HCT116 (cell line): ENCODE data around the gene TWF1. TPM values are rescaled to one million over a fixed set of nuclear protein-coding genes. Genes with fewer than 3 reads are reported as not detected.

ENCODE experiments used
- ATAC-seq: fragments of 200-7000 bp; cut with Tn5 transposase; 2 replicates; pipeline ENCODE4 v1.9.1; 2020; ENCODE audit warnings: mild to moderate bottlenecking, moderate library complexity
- BruUV-seq: library from RNA; stranded (reverse); fragments of 400-500 nt; replicated peaks from 2 replicates; lab custom pipeline; 2021; lab: Mats Ljungman, UMichigan
- CTCF ChIA-PET: fragments of 300-600 bp; sonication (Branson Sonifier 250); formaldehyde crosslinking; loops from one replicate; lab custom pipeline; 2021; ENCODE audit warnings: antibody characterized with exemption; lab: Charles Lee
- POLR2A ChIA-PET: fragments of 300-600, 350-600 bp; sonication (Branson Sonifier 250); formaldehyde crosslinking; loops from one replicate; lab custom pipeline; 2021; ENCODE audit warnings: antibody characterized with exemption; lab: Charles Lee
- RAD21 ChIA-PET, 2 experiments: fragments of 300-600 bp; sonication (Branson Sonifier 250); formaldehyde crosslinking; loops; one replicate each; lab custom pipeline; 2023; ENCODE audit warnings: low total read pairs in 2 of 2; ENCODE audit not compliant: uncharacterized antibody in 2 of 2, unreplicated experiment in 2 of 2, low non-redundant PET in 1 of 2; lab: Charles Lee
- DNase-seq: peaks from one replicate; pipeline ENCODE4 v3.0.0-alpha.2; 2010; ENCODE audit warnings: low read depth, low spot score
- H2AFZ ChIP-seq: fragments of 200-600 bp; shearing (Covaris generic), sonication (generic); 2 replicates; pipeline ENCODE4 v1.6.1; 2017; ENCODE audit warnings: low read depth, mixed run types, mixed read lengths, antibody characterized with exemption, low read length; ENCODE audit not compliant: poor library complexity, severe bottlenecking
- H3K27ac ChIP-seq: 2 replicates; pipeline ENCODE4 v1.5.1; 2012; ENCODE audit warnings: low read depth, low read length
- H3K27me3 ChIP-seq: fragments of 200-600 bp; sonication (generic); 2 replicates; pipeline ENCODE4 v1.6.1; 2016; ENCODE audit warnings: mixed run types, low read length, mixed read lengths; ENCODE audit not compliant: insufficient read depth
- H3K36me3 ChIP-seq, 2 experiments: fragments of 200-500 bp in 1 of 2; fragments of 200-600 bp in 1 of 2; sonication (Bioruptor generic) in 1 of 2; sonication (generic) in 1 of 2; 2 replicates each; pipeline versions ENCODE4 v1.5.1 to v1.6.1; 2014 to 2016; ENCODE audit warnings: low read length in 2 of 2, inconsistent platforms in 1 of 2, mixed read lengths in 1 of 2, mixed run types in 1 of 2; ENCODE audit not compliant: insufficient read depth in 2 of 2, control insufficient read depth in 1 of 2
- H3K4me1 ChIP-seq, 2 experiments: fragments of 200-600 bp in 1 of 2; sonication (generic) in 1 of 2; 2 replicates each; pipeline versions ENCODE4 v1.5.1 to v1.6.1; 2012 to 2017; ENCODE audit warnings: low read length in 2 of 2, inconsistent platforms in 1 of 2, mild to moderate bottlenecking in 1 of 2, mixed read lengths in 1 of 2, mixed run types in 1 of 2, moderate library complexity in 1 of 2; ENCODE audit not compliant: insufficient read depth in 2 of 2, control insufficient read depth in 1 of 2
- H3K4me2 ChIP-seq: fragments of 200-600 bp; sonication (generic); 2 replicates; pipeline ENCODE4 v1.6.1; 2017; ENCODE audit warnings: mixed run types, low read length, mixed read lengths
- H3K4me3 ChIP-seq, 2 experiments: fragments of 200-600 bp in 1 of 2; sonication (generic) in 1 of 2; replicated peaks in 1 of 2; 2 replicates each; pipeline ENCODE4 v1.5.1; 2011 to 2016; ENCODE audit warnings: low read length in 2 of 2, control low read depth in 1 of 2, low read depth in 1 of 2, mild to moderate bottlenecking in 1 of 2, mixed read lengths in 1 of 2, mixed run types in 1 of 2
- H3K79me2 ChIP-seq: fragments of 200-600 bp; sonication (generic); 2 replicates; pipeline ENCODE4 v1.6.1; 2017; ENCODE audit warnings: mild to moderate bottlenecking, mixed run types, low read length, moderate library complexity, mixed read lengths; ENCODE audit not compliant: insufficient read depth
- H3K9ac ChIP-seq: fragments of 200-600 bp; sonication (generic); 2 replicates; pipeline ENCODE4 v1.6.1; 2016; ENCODE audit warnings: low read length, mixed read lengths
- H3K9me2 ChIP-seq: fragments of 200-600 bp; sonication (generic), shearing (Covaris generic); 2 replicates; pipeline ENCODE4 v1.6.1; 2017; ENCODE audit warnings: mixed run types, mild to moderate bottlenecking, moderate library complexity; ENCODE audit not compliant: insufficient read depth
- H3K9me3 ChIP-seq, 2 experiments: fragments of 200-500 bp in 1 of 2; fragments of 200-600 bp in 1 of 2; sonication (Bioruptor generic) in 1 of 2; sonication (generic) in 1 of 2; 2 replicates each; pipeline ENCODE4 v1.6.1; 2014 to 2017; ENCODE audit warnings: low read length in 2 of 2, mixed read lengths in 2 of 2, inconsistent platforms in 1 of 2, low read depth in 1 of 2, mild to moderate bottlenecking in 1 of 2, mixed run types in 1 of 2, moderate library complexity in 1 of 2; ENCODE audit not compliant: control insufficient read depth in 1 of 2, insufficient read depth in 1 of 2
- H4K20me1 ChIP-seq: fragments of 200-600 bp; sonication (generic), shearing (Covaris generic); 2 replicates; pipeline ENCODE4 v1.6.1; 2017; ENCODE audit warnings: mixed run types, mild to moderate bottlenecking, moderate library complexity; ENCODE audit not compliant: insufficient read depth
- EGR1 ChIP-seq: IDR thresholded peaks from 2 replicates; pipeline ENCODE4 v1.6.1; 2012; ENCODE audit warnings: low read depth
- ELF1 ChIP-seq: IDR thresholded peaks from 2 replicates; pipeline ENCODE4 v1.6.1; 2012; ENCODE audit warnings: low read depth, borderline replicate concordance
- EZH2 ChIP-seq: fragments of 200-600 bp; sonication (generic); IDR thresholded peaks from 2 replicates; pipeline ENCODE4 v1.6.1; 2017; ENCODE audit warnings: antibody characterized with exemption, mixed run types
- JUND ChIP-seq: IDR thresholded peaks from 2 replicates; pipeline ENCODE4 v1.6.1; 2012
- POLR2A ChIP-seq: IDR thresholded peaks from 2 replicates; pipeline ENCODE4 v1.7.0; 2011; ENCODE audit warnings: borderline replicate concordance; ENCODE audit not compliant: insufficient read depth, insufficient read length; ENCODE audit errors: extremely low read depth
- POLR2AphosphoS5 ChIP-seq: IDR thresholded peaks from 2 replicates; pipeline ENCODE4 v1.6.1; 2011; ENCODE audit warnings: mild to moderate bottlenecking, low read depth, low read length, moderate library complexity
- RAD21 ChIP-seq: IDR thresholded peaks from 2 replicates; pipeline ENCODE4 v1.6.1; 2012; ENCODE audit warnings: low read depth, mild to moderate bottlenecking
- SP1 ChIP-seq: IDR thresholded peaks from 2 replicates; pipeline ENCODE4 v1.6.1; 2012; ENCODE audit warnings: low read depth
- TCF7L2 ChIP-seq: IDR thresholded peaks from 2 replicates; pipeline ENCODE4 v1.7.0; 2011; ENCODE audit warnings: borderline replicate concordance, inconsistent platforms; ENCODE audit not compliant: insufficient read depth, insufficient read length; ENCODE audit errors: extremely low read depth
- ZNF274 ChIP-seq: fragments of 200-500 bp; sonication (Bioruptor generic); IDR thresholded peaks from 2 replicates; pipeline ENCODE4 v1.6.1; 2014; ENCODE audit warnings: mild to moderate bottlenecking, low read depth, low read length, inconsistent platforms
- intact Hi-C: fragments of 100-400 bp; cut with micrococcal nuclease; formaldehyde crosslinking; loops from 2 replicates; pipeline ENCODE4 v1.10.0; 2022
- total RNA-seq: library from RNA; stranded (reverse); gene quantifications from one replicate; pipeline ENCODE4 v1.2.1, GENCODE V29; 2021; ENCODE audit not compliant: unreplicated experiment
- TF ChIP-seq, protein P1 (sequence below): IDR thresholded peaks from 2 replicates; pipeline ENCODE4 v1.6.1; 2011; ENCODE audit warnings: mild to moderate bottlenecking, low read length, moderate library complexity; ENCODE audit not compliant: insufficient replicate concordance; ENCODE audit errors: extremely low read depth
- TF ChIP-seq, protein P2 (sequence below): IDR thresholded peaks from 2 replicates; pipeline ENCODE4 v1.6.1; 2012; ENCODE audit warnings: low read depth
- TF ChIP-seq, protein P3 (sequence below), 3 experiments: fragments of 200-600 bp in 1 of 3; sonication (generic) in 1 of 3; IDR thresholded peaks in 2 of 3; conservative IDR thresholded peaks in 1 of 3; 2 replicates each; pipeline ENCODE4 v1.5.1; 2012 to 2017; ENCODE audit warnings: low read depth in 2 of 3, low read length in 2 of 3, antibody characterized with exemption in 1 of 3, borderline replicate concordance in 1 of 3, control low read depth in 1 of 3, mild to moderate bottlenecking in 1 of 3, mixed read lengths in 1 of 3, mixed run types in 1 of 3, moderate library complexity in 1 of 3; ENCODE audit not compliant: insufficient read depth in 1 of 3

The TWF1 gene
- total RNA-seq, 1 experiment from 2014 or later, result 125 TPM

DNA sequence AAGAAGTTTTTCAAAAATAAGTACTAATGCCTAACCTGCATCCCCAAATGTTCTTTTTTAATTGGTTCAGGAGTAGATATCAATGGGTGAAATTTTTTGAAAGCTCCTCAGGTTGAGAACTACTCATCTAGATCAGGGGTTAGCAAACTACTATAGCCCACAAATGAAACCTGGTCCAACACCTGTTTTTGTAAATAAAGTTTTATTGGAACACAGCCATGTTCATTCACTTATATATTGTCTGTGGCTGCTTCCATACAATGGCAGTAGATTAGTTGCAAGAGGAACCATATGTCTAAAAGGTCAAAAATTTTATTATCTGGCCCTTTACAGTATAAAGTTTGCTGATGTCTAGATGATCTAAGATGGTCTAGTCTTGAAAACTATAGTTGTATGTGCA, 61.3 kb downstream of the TWF1 start:
- no peaks in the 10 kb centered on the region for H3K4me1 ChIP-seq
- peaks cover 8 to 14% of the 10 kb centered on the region in 2 experiments; a peak in 3 of 4 replicates for H3K36me3 ChIP-seq
- no peaks in the 10 kb centered on the region for H3K9me3 ChIP-seq
- ChIA-PET CTCF (no interaction called here), RAD21 (no interaction called here), POLR2A (no interaction called here)
- H3K79me2 ChIP-seq, result no peaks in the 10 kb centered on the region
- H4K20me1 ChIP-seq, result no peaks in the 10 kb centered on the region
- BruUV-seq, result no TSS peak
- H3K27ac ChIP-seq, result no peak overlapping the region
- no peaks in the 10 kb centered on the region for H3K27me3 ChIP-seq
- intact Hi-C loops, result no loop called here
- H3K9ac ChIP-seq, result no peak overlapping the region
- TF ChIP-seq, protein P1, sequence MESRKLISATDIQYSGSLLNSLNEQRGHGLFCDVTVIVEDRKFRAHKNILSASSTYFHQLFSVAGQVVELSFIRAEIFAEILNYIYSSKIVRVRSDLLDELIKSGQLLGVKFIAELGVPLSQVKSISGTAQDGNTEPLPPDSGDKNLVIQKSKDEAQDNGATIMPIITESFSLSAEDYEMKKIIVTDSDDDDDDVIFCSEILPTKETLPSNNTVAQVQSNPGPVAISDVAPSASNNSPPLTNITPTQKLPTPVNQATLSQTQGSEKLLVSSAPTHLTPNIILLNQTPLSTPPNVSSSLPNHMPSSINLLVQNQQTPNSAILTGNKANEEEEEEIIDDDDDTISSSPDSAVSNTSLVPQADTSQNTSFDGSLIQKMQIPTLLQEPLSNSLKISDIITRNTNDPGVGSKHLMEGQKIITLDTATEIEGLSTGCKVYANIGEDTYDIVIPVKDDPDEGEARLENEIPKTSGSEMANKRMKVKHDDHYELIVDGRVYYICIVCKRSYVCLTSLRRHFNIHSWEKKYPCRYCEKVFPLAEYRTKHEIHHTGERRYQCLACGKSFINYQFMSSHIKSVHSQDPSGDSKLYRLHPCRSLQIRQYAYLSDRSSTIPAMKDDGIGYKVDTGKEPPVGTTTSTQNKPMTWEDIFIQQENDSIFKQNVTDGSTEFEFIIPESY, result no peak
- TF ChIP-seq POLR2A (no peak), ZNF274 (no peak), POLR2AphosphoS5 (no peak), ELF1 (no peak), EZH2 (no peak), JUND (no peak), SP1 (no peak), RAD21 (no peak), EGR1 (no peak), TCF7L2 (no peak)
- TF ChIP-seq, protein P2, sequence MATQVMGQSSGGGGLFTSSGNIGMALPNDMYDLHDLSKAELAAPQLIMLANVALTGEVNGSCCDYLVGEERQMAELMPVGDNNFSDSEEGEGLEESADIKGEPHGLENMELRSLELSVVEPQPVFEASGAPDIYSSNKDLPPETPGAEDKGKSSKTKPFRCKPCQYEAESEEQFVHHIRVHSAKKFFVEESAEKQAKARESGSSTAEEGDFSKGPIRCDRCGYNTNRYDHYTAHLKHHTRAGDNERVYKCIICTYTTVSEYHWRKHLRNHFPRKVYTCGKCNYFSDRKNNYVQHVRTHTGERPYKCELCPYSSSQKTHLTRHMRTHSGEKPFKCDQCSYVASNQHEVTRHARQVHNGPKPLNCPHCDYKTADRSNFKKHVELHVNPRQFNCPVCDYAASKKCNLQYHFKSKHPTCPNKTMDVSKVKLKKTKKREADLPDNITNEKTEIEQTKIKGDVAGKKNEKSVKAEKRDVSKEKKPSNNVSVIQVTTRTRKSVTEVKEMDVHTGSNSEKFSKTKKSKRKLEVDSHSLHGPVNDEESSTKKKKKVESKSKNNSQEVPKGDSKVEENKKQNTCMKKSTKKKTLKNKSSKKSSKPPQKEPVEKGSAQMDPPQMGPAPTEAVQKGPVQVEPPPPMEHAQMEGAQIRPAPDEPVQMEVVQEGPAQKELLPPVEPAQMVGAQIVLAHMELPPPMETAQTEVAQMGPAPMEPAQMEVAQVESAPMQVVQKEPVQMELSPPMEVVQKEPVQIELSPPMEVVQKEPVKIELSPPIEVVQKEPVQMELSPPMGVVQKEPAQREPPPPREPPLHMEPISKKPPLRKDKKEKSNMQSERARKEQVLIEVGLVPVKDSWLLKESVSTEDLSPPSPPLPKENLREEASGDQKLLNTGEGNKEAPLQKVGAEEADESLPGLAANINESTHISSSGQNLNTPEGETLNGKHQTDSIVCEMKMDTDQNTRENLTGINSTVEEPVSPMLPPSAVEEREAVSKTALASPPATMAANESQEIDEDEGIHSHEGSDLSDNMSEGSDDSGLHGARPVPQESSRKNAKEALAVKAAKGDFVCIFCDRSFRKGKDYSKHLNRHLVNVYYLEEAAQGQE, result no peak
- TF ChIP-seq, protein P3, sequence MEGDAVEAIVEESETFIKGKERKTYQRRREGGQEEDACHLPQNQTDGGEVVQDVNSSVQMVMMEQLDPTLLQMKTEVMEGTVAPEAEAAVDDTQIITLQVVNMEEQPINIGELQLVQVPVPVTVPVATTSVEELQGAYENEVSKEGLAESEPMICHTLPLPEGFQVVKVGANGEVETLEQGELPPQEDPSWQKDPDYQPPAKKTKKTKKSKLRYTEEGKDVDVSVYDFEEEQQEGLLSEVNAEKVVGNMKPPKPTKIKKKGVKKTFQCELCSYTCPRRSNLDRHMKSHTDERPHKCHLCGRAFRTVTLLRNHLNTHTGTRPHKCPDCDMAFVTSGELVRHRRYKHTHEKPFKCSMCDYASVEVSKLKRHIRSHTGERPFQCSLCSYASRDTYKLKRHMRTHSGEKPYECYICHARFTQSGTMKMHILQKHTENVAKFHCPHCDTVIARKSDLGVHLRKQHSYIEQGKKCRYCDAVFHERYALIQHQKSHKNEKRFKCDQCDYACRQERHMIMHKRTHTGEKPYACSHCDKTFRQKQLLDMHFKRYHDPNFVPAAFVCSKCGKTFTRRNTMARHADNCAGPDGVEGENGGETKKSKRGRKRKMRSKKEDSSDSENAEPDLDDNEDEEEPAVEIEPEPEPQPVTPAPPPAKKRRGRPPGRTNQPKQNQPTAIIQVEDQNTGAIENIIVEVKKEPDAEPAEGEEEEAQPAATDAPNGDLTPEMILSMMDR (IDR thresholded peaks at IDR 0.05 in 2 of 3, conservative IDR thresholded peaks at IDR 0.05 in 1 of 3; ENCODE audit: borderline replicate concordance in 1 of 3, insufficient read depth in 1 of 3, low read depth in 2 of 3, low read length in 2 of 3), result no peak
- ATAC-seq (no peak), DNase-seq (no peak)
- H3K9me2 ChIP-seq, result no peaks in the 10 kb centered on the region
- no peak overlapping the region for H3K4me3 ChIP-seq
- no peak overlapping the region for H2AFZ ChIP-seq
- H3K4me2 ChIP-seq, result no peak overlapping the region
